Trophoblast cell (in vitro differentiated cells and primary cell): ENCODE data around the gene PRKCH.

ENCODE experiments used
- DNase-seq, 2 donors: peaks; one replicate each; pipeline ENCODE4 v3.0.0-alpha.2; 2016
- H2AFZ ChIP-seq: 2 replicates; pipeline ENCODE4 v1.6.1; 2013; ENCODE audit warnings: low read length, moderate library complexity, mild to moderate bottlenecking; ENCODE audit not compliant: insufficient read depth, poor library complexity
- H2AK5ac ChIP-seq: 2 replicates; pipeline ENCODE4 v1.6.1; 2013; ENCODE audit warnings: mild to moderate bottlenecking, low read length
- H2BK120ac ChIP-seq: 2 replicates; pipeline ENCODE4 v1.6.1; 2013; ENCODE audit warnings: low read length, mild to moderate bottlenecking, moderate library complexity; ENCODE audit not compliant: insufficient read depth, poor library complexity
- H2BK12ac ChIP-seq: 2 replicates; pipeline ENCODE4 v1.6.1; 2013; ENCODE audit warnings: mild to moderate bottlenecking, low read length, moderate library complexity
- H2BK5ac ChIP-seq: 2 replicates; pipeline ENCODE4 v1.6.1; 2013; ENCODE audit warnings: low read length, low read depth, moderate library complexity, mild to moderate bottlenecking; ENCODE audit not compliant: poor library complexity
- H3K14ac ChIP-seq: 2 replicates; pipeline ENCODE4 v1.6.1; 2013; ENCODE audit warnings: mild to moderate bottlenecking, low read length
- H3K18ac ChIP-seq: 2 replicates; pipeline ENCODE4 v1.6.1; 2013; ENCODE audit warnings: mild to moderate bottlenecking, low read length
- H3K23ac ChIP-seq: 2 replicates; pipeline ENCODE4 v1.6.1; 2013; ENCODE audit warnings: low read length
- H3K27ac ChIP-seq: 2 replicates; pipeline ENCODE4 v1.5.1; 2013; ENCODE audit warnings: low read depth, mild to moderate bottlenecking, inconsistent platforms, low read length, moderate library complexity
- H3K27me3 ChIP-seq: 2 replicates; pipeline ENCODE4 v1.6.1; 2013; ENCODE audit warnings: inconsistent platforms, mild to moderate bottlenecking, low read length, moderate library complexity; ENCODE audit not compliant: insufficient read depth
- H3K36me3 ChIP-seq, 2 experiments: 1 replicate in 1 of 2; 2 replicates in 1 of 2; pipeline ENCODE4 v1.6.1; 2013; ENCODE audit warnings: low read length in 2 of 2, mild to moderate bottlenecking in 2 of 2, moderate library complexity in 1 of 2; ENCODE audit not compliant: insufficient read depth in 2 of 2, control insufficient read depth in 1 of 2
- H3K4ac ChIP-seq: 2 replicates; pipeline ENCODE4 v1.6.1; 2013; ENCODE audit warnings: low read depth, mild to moderate bottlenecking, low read length, moderate library complexity
- H3K4me1 ChIP-seq, 2 experiments: 1 replicate in 1 of 2; 2 replicates in 1 of 2; pipeline ENCODE4 v1.6.1; 2013; ENCODE audit warnings: low read length in 2 of 2, mild to moderate bottlenecking in 2 of 2, moderate library complexity in 1 of 2; ENCODE audit not compliant: insufficient read depth in 2 of 2, control insufficient read depth in 1 of 2
- H3K4me2 ChIP-seq: 2 replicates; pipeline ENCODE4 v1.6.1; 2013; ENCODE audit warnings: inconsistent platforms, mild to moderate bottlenecking, low read length, moderate library complexity
- H3K4me3 ChIP-seq: 2 replicates; pipeline ENCODE4 v1.5.1; 2013; ENCODE audit warnings: mild to moderate bottlenecking, low read depth, low read length, inconsistent platforms
- H3K79me1 ChIP-seq: one replicate; pipeline ENCODE4 v1.6.1; 2013; ENCODE audit warnings: low read length
- H3K79me2 ChIP-seq: 2 replicates; pipeline ENCODE4 v1.6.1; 2013; ENCODE audit warnings: low read length, mild to moderate bottlenecking; ENCODE audit not compliant: control insufficient read depth, insufficient read depth, poor library complexity
- H3K9ac ChIP-seq: 2 replicates; pipeline ENCODE4 v1.6.1; 2013; ENCODE audit warnings: mild to moderate bottlenecking, low read length
- H3K9me3 ChIP-seq: 2 replicates; pipeline ENCODE4 v1.6.1; 2013; ENCODE audit warnings: low read depth, mild to moderate bottlenecking, control low read depth, inconsistent platforms, low read length; ENCODE audit not compliant: insufficient read depth
- H4K12ac ChIP-seq: 2 replicates; pipeline ENCODE4 v1.6.1; 2013; ENCODE audit warnings: low read depth, mild to moderate bottlenecking, low read length, moderate library complexity
- H4K8ac ChIP-seq: 2 replicates; pipeline ENCODE4 v1.6.1; 2013; ENCODE audit warnings: low read depth, mild to moderate bottlenecking, low read length, moderate library complexity
- H4K91ac ChIP-seq: one replicate; pipeline ENCODE4 v1.6.1; 2013; ENCODE audit warnings: low read depth, mild to moderate bottlenecking, low read length, moderate library complexity
- WGBS: extraction: QIAGEN DNeasy Blood & Tissue Kit; methylation state at CpG from one replicate; pipeline ENCODE4 v1.1.7; 2013; ENCODE audit warnings: missing lambda C conversion rate; ENCODE audit not compliant: insufficient read length, insufficient coverage; ENCODE audit errors: extremely low coverage; 5-methylcytosine and 5-hydroxymethylcytosine counted together

Gene PRKCH

GRCh38 chr14:61460718-61461611, 139.6 kb downstream of the PRKCH start:
- WGBS: no CpG with 5 or more reads among the region's 15 CpGs
- H3K9me3 ChIP-seq: peaks cover 2% of the 10 kb centered on the region
- DNase-seq: no peak

GRCh38 chr14:61461808-61462275, 140.5 kb downstream of the PRKCH start:
- peak overlapping the region; percentile 65 for H3K4ac ChIP-seq
- peaks cover 14% of the 10 kb centered on the region for H3K79me1 ChIP-seq
- peaks cover 28 to 33% of the 10 kb centered on the region in 2 experiments for H3K36me3 ChIP-seq
- H3K23ac ChIP-seq: no peak overlapping the region
- no peak overlapping the region for H3K4me3 ChIP-seq
- no peak overlapping the region for H2AK5ac ChIP-seq
- no peak overlapping the region for H2AFZ ChIP-seq
- no peaks in the 10 kb centered on the region for H3K27me3 ChIP-seq
- peak overlapping the region; percentile 31 for H4K91ac ChIP-seq
- no peak overlapping the region for H4K12ac ChIP-seq
- no peak overlapping the region for H3K4me2 ChIP-seq
- peak overlapping the region; percentile 5 for H2BK12ac ChIP-seq
- no peak overlapping the region for H3K18ac ChIP-seq
- peaks cover 3% of the 10 kb centered on the region for H3K79me2 ChIP-seq
- peak; percentile 54 to 83 for DNase-seq
- H3K4me1 ChIP-seq: peaks cover 13 to 14% of the 10 kb centered on the region in 2 experiments
- no peak overlapping the region for H3K9ac ChIP-seq
- peak overlapping the region; percentile 18 for H2BK120ac ChIP-seq
- no CpG with 5 or more reads among the region's 7 CpGs for WGBS
- peak overlapping the region; percentile 3 for H4K8ac ChIP-seq
- peak overlapping the region; percentile 1 for H3K14ac ChIP-seq
- no peak overlapping the region for H3K27ac ChIP-seq
- H3K9me3 ChIP-seq: peaks cover 2% of the 10 kb centered on the region
- no peak overlapping the region for H2BK5ac ChIP-seq

More at GRCh38 chr14:61460718-61461611, 139.6 kb downstream of the PRKCH start:
- Histone ChIP-seq H4K8ac (peak overlapping the region; percentile 21), H3K4me1 (peaks cover 5 to 6% of the 10 kb centered on the region in 2 experiments), H2AK5ac (peak overlapping the region; percentile 4), H3K9ac (no peak overlapping the region), H3K4ac (no peak overlapping the region), H3K79me1 (peaks cover 7% of the 10 kb centered on the region), H2AFZ (no peak overlapping the region), H4K91ac (peak overlapping the region; percentile 20), H3K14ac (no peak overlapping the region), H3K27me3 (no peaks in the 10 kb centered on the region), H4K12ac (no peak overlapping the region), H3K27ac (no peak overlapping the region), H2BK120ac (peak overlapping the region; percentile 31), H3K18ac (peak overlapping the region; percentile 71), H3K4me3 (no peak overlapping the region), H3K36me3 (peaks cover 30 to 35% of the 10 kb centered on the region in 2 experiments), H3K4me2 (no peak overlapping the region), H3K23ac (no peak overlapping the region), H2BK12ac (peak overlapping the region; percentile 65), H3K79me2 (no peaks in the 10 kb centered on the region), H2BK5ac (peak overlapping the region; percentile 8)

GRCh38 chr14:61462566-61463193, 141.3 kb downstream of the PRKCH start:
- Histone ChIP-seq H3K36me3 (peaks cover 20 to 25% of the 10 kb centered on the region in 2 experiments), H3K4me1 (peaks cover 19 to 21% of the 10 kb centered on the region in 2 experiments), H3K14ac (peak overlapping the region; percentile 43), H4K12ac (no peak overlapping the region), H4K8ac (peak overlapping the region; percentile 17), H3K9me3 (peaks cover 2% of the 10 kb centered on the region), H3K23ac (no peak overlapping the region), H2BK5ac (peak overlapping the region; percentile 33), H2BK120ac (peak overlapping the region; percentile 2), H3K4ac (peak overlapping the region; percentile 10), H3K27me3 (no peaks in the 10 kb centered on the region), H3K4me2 (no peak overlapping the region), H3K9ac (no peak overlapping the region), H3K79me2 (peaks cover 9% of the 10 kb centered on the region), H4K91ac (peak overlapping the region; percentile 31), H3K27ac (peak overlapping the region; percentile 24), H2AFZ (no peak overlapping the region), H3K79me1 (peaks cover 21% of the 10 kb centered on the region), H3K18ac (no peak overlapping the region), H2BK12ac (peak overlapping the region; percentile 21), H2AK5ac (peak overlapping the region; percentile 44), H3K4me3 (no peak overlapping the region)
- no CpG with 5 or more reads among the region's 4 CpGs for WGBS
- no peak for DNase-seq

- no peak overlapping the region for H3K4me3 ChIP-seq
- H4K8ac ChIP-seq: no peak overlapping the region
- H3K14ac ChIP-seq: no peak overlapping the region
- peaks cover 2% of the 10 kb centered on the region for H3K9me3 ChIP-seq
- no peak overlapping the region for H3K18ac ChIP-seq
- no peak overlapping the region for H2BK120ac ChIP-seq
- no peak overlapping the region for H3K4me2 ChIP-seq
- no peaks in the 10 kb centered on the region for H3K27me3 ChIP-seq
- no peak overlapping the region for H2BK12ac ChIP-seq
- H2BK5ac ChIP-seq: no peak overlapping the region
- no peak overlapping the region for H3K4ac ChIP-seq
- H3K79me1 ChIP-seq: peaks cover 26% of the 10 kb centered on the region
- H4K12ac ChIP-seq: no peak overlapping the region
- H3K4me1 ChIP-seq: peaks cover 19 to 21% of the 10 kb centered on the region in 2 experiments
- H2AFZ ChIP-seq: no peak overlapping the region
- H3K36me3 ChIP-seq: peaks cover 11 to 14% of the 10 kb centered on the region in 2 experiments
- no peak overlapping the region for H3K9ac ChIP-seq
- no peak for DNase-seq
- no CpG with 5 or more reads among the region's 3 CpGs for WGBS
- H4K91ac ChIP-seq: no peak overlapping the region
- no peak overlapping the region for H3K27ac ChIP-seq
- no peak overlapping the region for H2AK5ac ChIP-seq
- H3K23ac ChIP-seq: no peak overlapping the region
- peaks cover 9% of the 10 kb centered on the region for H3K79me2 ChIP-seq
Measured at GRCh38 chr14:61463664-61464285, 142.4 kb downstream of the PRKCH start.
